H1 (cell line): ENCODE results near the gene KCNQ1. TPM values are rescaled to one million over a fixed set of nuclear protein-coding genes. Genes with fewer than 3 reads are reported as not detected.

Source experiments
- CTCF ChIA-PET: fragments of 300-600 bp; sonication (Branson Sonifier 250); formaldehyde crosslinking; loops from one replicate; lab custom pipeline; 2021; ENCODE audit not compliant: partially characterized antibody; lab: Charles Lee
- POLR2A ChIA-PET: fragments of 300-600 bp; sonication (Branson Sonifier 250); formaldehyde crosslinking; loops from one replicate; lab custom pipeline; 2021; ENCODE audit warnings: inconsistent platforms; ENCODE audit not compliant: partially characterized antibody; lab: Charles Lee
- DNase-seq, 2 experiments: peaks; one replicate each; pipeline versions ENCODE4 v3.0.0 to v3.0.0-alpha.2; 2010 to 2022; ENCODE audit warnings: low spot score in 2 of 2, low read depth in 1 of 2, mixed read lengths in 1 of 2
- FAIRE-seq: peaks from 2 replicates; lab custom pipeline; 2011; peaks lifted over from hg19 to GRCh38; lab: Jason Lieb, UNC
- H2AFZ ChIP-seq: 2 replicates; pipeline ENCODE4 v1.8.1; 2012; ENCODE audit warnings: low read length, inconsistent platforms
- H2AK5ac ChIP-seq: 2 replicates; pipeline ENCODE4 v1.6.1; 2013; ENCODE audit warnings: low read depth, low read length
- H2BK120ac ChIP-seq: replicated peaks from 2 replicates; pipeline ENCODE3; 2013; ENCODE audit warnings: low read depth, low read length, inconsistent platforms
- H2BK12ac ChIP-seq: 2 replicates; pipeline ENCODE4 v1.6.1; 2013; ENCODE audit warnings: low read depth, low read length
- H2BK15ac ChIP-seq: 2 replicates; pipeline ENCODE4 v1.6.1; 2013; ENCODE audit warnings: low read length
- H2BK20ac ChIP-seq: 2 replicates; pipeline ENCODE4 v1.6.1; 2013; ENCODE audit warnings: low read length
- H2BK5ac ChIP-seq: 2 replicates; pipeline ENCODE4 v1.6.1; 2013; ENCODE audit warnings: low read depth, low read length
- H3K14ac ChIP-seq: 2 replicates; pipeline ENCODE4 v1.6.1; 2013; ENCODE audit warnings: inconsistent platforms; ENCODE audit not compliant: insufficient read length
- H3K18ac ChIP-seq: 2 replicates; pipeline ENCODE4 v1.6.1; 2013; ENCODE audit warnings: low read length; ENCODE audit errors: extremely low read depth
- H3K23ac ChIP-seq: 2 replicates; pipeline ENCODE4 v1.6.1; 2013; ENCODE audit warnings: inconsistent platforms; ENCODE audit not compliant: insufficient read length
- H3K23me2 ChIP-seq: 2 replicates; pipeline ENCODE4 v1.6.1; 2013; ENCODE audit warnings: low read depth, low read length
- H3K27ac ChIP-seq: 2 replicates; pipeline ENCODE4 v1.6.1; 2011; ENCODE audit warnings: low read depth, low read length, inconsistent platforms
- H3K27me3 ChIP-seq, 4 experiments: replicated peaks in 1 of 4; 1 replicate in 1 of 4; 2 replicates in 3 of 4; pipeline versions ENCODE4 v1.6.1 to v1.8.1; 2011 to 2013; ENCODE audit warnings: low read length in 3 of 4, mild to moderate bottlenecking in 3 of 4, inconsistent platforms in 2 of 4, mixed read lengths in 2 of 4, moderate library complexity in 1 of 4; ENCODE audit not compliant: control insufficient read depth in 3 of 4, insufficient read depth in 3 of 4; ENCODE audit errors: extremely low read depth in 1 of 4
- H3K36me3 ChIP-seq, 4 experiments: 2 replicates each; pipeline versions ENCODE4 v1.6.1 to v1.8.1; 2011 to 2013; ENCODE audit warnings: mild to moderate bottlenecking in 4 of 4, low read length in 3 of 4, moderate library complexity in 2 of 4, control low read depth in 1 of 4, inconsistent platforms in 1 of 4; ENCODE audit not compliant: insufficient read depth in 4 of 4, control insufficient read depth in 2 of 4
- H3K4ac ChIP-seq: replicated peaks from 2 replicates; pipeline ENCODE3; 2013; ENCODE audit warnings: low read length, low read depth, mixed read lengths, inconsistent platforms; ENCODE audit not compliant: insufficient read length
- H3K4me1 ChIP-seq, 4 experiments: replicated peaks in 1 of 4; 1 replicate in 1 of 4; 2 replicates in 3 of 4; pipeline versions ENCODE4 v1.6.1 to v1.8.1; 2011 to 2013; ENCODE audit warnings: low read length in 3 of 4, inconsistent platforms in 2 of 4, mixed read lengths in 1 of 4; ENCODE audit not compliant: insufficient read depth in 4 of 4, control insufficient read depth in 3 of 4
- H3K4me2 ChIP-seq, 2 experiments: 2 replicates each; pipeline versions ENCODE4 v1.6.1 to v1.8.1; 2011 to 2013; ENCODE audit warnings: low read depth in 2 of 2, low read length in 2 of 2, control low read depth in 1 of 2, inconsistent platforms in 1 of 2, mild to moderate bottlenecking in 1 of 2; ENCODE audit not compliant: insufficient read depth in 1 of 2
- H3K4me3 ChIP-seq, 4 experiments: fragments of 200-600, 300-600 bp in 1 of 4; sonication (generic), shearing (Covaris generic), sonication (Bioruptor Twin) in 1 of 4; 2 replicates each; pipeline versions ENCODE4 v1.5.1 to v1.8.1; 2011 to 2016; ENCODE audit warnings: low read length in 4 of 4, low read depth in 3 of 4, control low read depth in 2 of 4, inconsistent platforms in 2 of 4, mild to moderate bottlenecking in 2 of 4, mixed read lengths in 1 of 4, moderate library complexity in 1 of 4; ENCODE audit not compliant: insufficient read depth in 2 of 4; ENCODE audit errors: extremely low read depth in 1 of 4
- H3K56ac ChIP-seq: replicated peaks from 2 replicates; pipeline ENCODE3; 2013; ENCODE audit warnings: low read depth, mild to moderate bottlenecking, mixed read lengths, low read length, inconsistent platforms; ENCODE audit not compliant: insufficient read length
- H3K79me1 ChIP-seq: 2 replicates; pipeline ENCODE4 v1.6.1; 2013; ENCODE audit warnings: low read depth, low read length, control low read depth
- H3K79me2 ChIP-seq, 2 experiments: 2 replicates each; pipeline versions ENCODE4 v1.6.1 to v1.8.1; 2012 to 2013; ENCODE audit warnings: low read length in 2 of 2, mild to moderate bottlenecking in 2 of 2, inconsistent platforms in 1 of 2; ENCODE audit not compliant: insufficient read depth in 2 of 2, control insufficient read depth in 1 of 2
- H3K9ac ChIP-seq, 4 experiments: replicated peaks in 1 of 4; 1 replicate in 1 of 4; 2 replicates in 3 of 4; pipeline versions ENCODE4 v1.6.1 to v1.8.1; 2011 to 2013; ENCODE audit warnings: low read depth in 3 of 4, low read length in 3 of 4, control low read depth in 2 of 4, mild to moderate bottlenecking in 2 of 4, moderate library complexity in 2 of 4, inconsistent platforms in 1 of 4; ENCODE audit errors: extremely low read depth in 1 of 4
- H3K9me3 ChIP-seq, 2 experiments: 2 replicates each; pipeline versions ENCODE4 v1.6.1 to v1.8.1; 2012 to 2013; ENCODE audit warnings: mild to moderate bottlenecking in 2 of 2, moderate library complexity in 2 of 2, control low read depth in 1 of 2, inconsistent platforms in 1 of 2, low read depth in 1 of 2, low read length in 1 of 2, mixed read lengths in 1 of 2; ENCODE audit not compliant: insufficient read depth in 2 of 2
- H4K20me1 ChIP-seq, 2 experiments: replicated peaks in 1 of 2; 2 replicates each; pipeline versions ENCODE3 to v1.8.1; 2011 to 2013; ENCODE audit warnings: inconsistent platforms in 2 of 2, low read length in 2 of 2, mild to moderate bottlenecking in 1 of 2; ENCODE audit not compliant: insufficient read depth in 2 of 2, control insufficient read depth in 1 of 2
- H4K5ac ChIP-seq: 2 replicates; pipeline ENCODE4 v1.6.1; 2013; ENCODE audit warnings: low read length, low read depth, mixed read lengths, inconsistent platforms; ENCODE audit not compliant: insufficient read length
- H4K8ac ChIP-seq: 2 replicates; pipeline ENCODE4 v1.8.0; 2013; ENCODE audit warnings: mild to moderate bottlenecking, moderate library complexity, low read length, inconsistent platforms; ENCODE audit not compliant: insufficient read depth; ENCODE audit errors: extremely low read depth
- H4K91ac ChIP-seq: replicated peaks from 2 replicates; pipeline ENCODE3; 2013; ENCODE audit warnings: low read length, mixed read lengths, inconsistent platforms; ENCODE audit not compliant: insufficient read length
- BACH1 ChIP-seq: IDR thresholded peaks from 2 replicates; pipeline ENCODE4 v1.6.1; 2012; ENCODE audit warnings: low read length, improper control_type of control experiment
- BCL11A ChIP-seq, 2 experiments: IDR thresholded peaks; one replicate each; pipeline ENCODE4 v1.6.1; 2011; ENCODE audit warnings: low read depth in 2 of 2, low read length in 2 of 2, mild to moderate bottlenecking in 2 of 2
- BRCA1 ChIP-seq: IDR thresholded peaks from 2 replicates; pipeline ENCODE4 v1.6.1; 2012; ENCODE audit warnings: low read depth, low read length, improper control_type of control experiment
- EP300 ChIP-seq, 2 experiments: IDR thresholded peaks; 1 replicate in 1 of 2; 2 replicates in 1 of 2; pipeline ENCODE4 v1.6.1; 2011 to 2012; ENCODE audit warnings: low read depth in 2 of 2, low read length in 2 of 2, mild to moderate bottlenecking in 2 of 2, borderline replicate concordance in 1 of 2, inconsistent platforms in 1 of 2, moderate library complexity in 1 of 2
- RXRA ChIP-seq: IDR thresholded peaks from 2 replicates; pipeline ENCODE4 v1.6.1; 2011; ENCODE audit warnings: low read depth, mild to moderate bottlenecking, low read length, moderate library complexity; ENCODE audit not compliant: insufficient read depth
- TCF12 ChIP-seq: IDR thresholded peaks from 2 replicates; pipeline ENCODE4 v1.6.1; 2011; ENCODE audit warnings: low read depth, mild to moderate bottlenecking, low read length
- ZNF274 ChIP-seq: IDR thresholded peaks from 2 replicates; pipeline ENCODE4 v1.7.0; 2012; ENCODE audit warnings: low read length, borderline replicate concordance; ENCODE audit errors: extremely low read depth
- WGBS, 2 experiments: shearing (Covaris generic) in 1 of 2; methylation state at CpG; one replicate each; pipeline versions ENCODE4 v1.1.6 to v1.1.7; 2013 to 2015; ENCODE audit warnings: low lambda C conversion rate in 2 of 2, mixed read lengths in 2 of 2, inconsistent platforms in 1 of 2, low coverage in 1 of 2, missing lambda C conversion rate in 1 of 2; ENCODE audit not compliant: insufficient replicate concordance in 2 of 2, insufficient coverage in 1 of 2, insufficient read length in 1 of 2; ENCODE audit errors: extremely low coverage in 1 of 2, missing lambda C conversion rate in 1 of 2; 5-methylcytosine and 5-hydroxymethylcytosine counted together
- polyA plus RNA-seq, 7 experiments: library from polyadenylated mRNA; depleted of rRNA in 3 of 7; stranded (reverse) in 5 of 7; unstranded in 2 of 7; fragments of >200 nt in 5 of 7; fragments of 200-250 nt in 2 of 7; gene quantifications; 1 replicate in 5 of 7; 2 replicates in 1 of 7; 4 replicates in 1 of 7; pipeline versions ENCODE4 v1.2.1 to v1.2.3, GENCODE V29; 2011 to 2013; ENCODE audit warnings: missing spikeins in 2 of 7, mixed read lengths in 2 of 7
- total RNA-seq: library from RNA; stranded (reverse); fragmentation: NEBNext Ultra II Directional; extraction: Animal tissue kit (Norgen Biotek cat#: 25700); gene quantifications from 2 replicates; pipeline ENCODE4 v1.2.1, GENCODE V29; 2021

The KCNQ1 gene
- total and polyA plus RNA-seq, 2 of the 8 experiments (the other 6 are each of a cell fraction or from before 2014, with no cell fraction given), result 1.9 to 2.0 TPM

- Histone ChIP-seq H3K9me3 (no peaks in the 10 kb centered on the region), H3K56ac (no peak overlapping the region), H3K4ac (no peak overlapping the region), H4K91ac (no peak overlapping the region), H3K4me2 (no peak overlapping the region), H2BK20ac (no peak overlapping the region), H3K79me2 (no peaks in the 10 kb centered on the region), H4K5ac (no peak overlapping the region), H3K18ac (no peak overlapping the region), H3K14ac (no peak overlapping the region), H3K4me1 (peaks cover 0 to 3% (median 2%) of the 10 kb centered on the region in 4 experiments; a peak in 3 of 7 replicates), H3K9ac (no peak overlapping the region), H2BK120ac (no peak overlapping the region), H4K20me1 (no peaks in the 10 kb centered on the region), H3K36me3 (no peaks in the 10 kb centered on the region), H3K23me2 (peaks cover 2% of the 10 kb centered on the region; the same call in 1 of the 2 replicates), H3K27ac (no peak overlapping the region), H3K79me1 (no peaks in the 10 kb centered on the region), H3K23ac (no peak overlapping the region), H2AFZ (no peak overlapping the region), H2BK15ac (0 out of 2 replicates have a peak overlapping the region, but pooled peaks have one; percentile 65), H3K4me3 (no peak overlapping the region), H3K27me3 (peaks cover 0 to 44% (median 28%) of the 10 kb centered on the region in 4 experiments; a peak in 5 of 7 replicates), H2BK5ac (no peak overlapping the region; the same call in 1 of the 2 replicates), H4K8ac (no peak overlapping the region), H2BK12ac (no peak overlapping the region), H2AK5ac (no peak overlapping the region)
- DNase-seq (peak in 1 of 2 experiments; percentile 37), FAIRE-seq (no peak)
- TF ChIP-seq BRCA1, result no peak
- TF ChIP-seq EP300 (IDR thresholded peaks at IDR 0.05; ENCODE audit: borderline replicate concordance in 1 of 2, low read depth in 2 of 2, low read length in 2 of 2), result no peak
- no peak for TF ChIP-seq ZNF274
- TF ChIP-seq TCF12, result no peak
- no peak for TF ChIP-seq RXRA
- TF ChIP-seq BCL11A (IDR thresholded peaks at IDR 0.05; ENCODE audit: low read depth in 2 of 2, low read length in 2 of 2), result no peak
- no peak for TF ChIP-seq BACH1
- CTCF ChIA-PET, result interaction anchor here (0.6 to 1.6 kb wide), 5 partner anchors 21 to 825 kb away, joined by 3 to 4 read pairs (median 4); no protein-coding TSS in a partner anchor
- 86% methylated on average over 17 of the region's 18 CpGs; no CpG with 5 or more reads in 1 of the 2 experiments for WGBS, 2 experiments
- POLR2A ChIA-PET, result interaction anchor here (1.2 kb wide), 1 partner anchor 91 kb away, joined by 4 read pairs; no protein-coding TSS in a partner anchor
Observed at GRCh38 chr11:2794046-2794967, 349.5 kb downstream of the KCNQ1 start.
